HFF-Myc (cell line): ENCODE data around the gene SIMC1.

Experiments
- DNase-seq: peaks from one replicate; pipeline ENCODE4 v3.0.0-alpha.2; 2011; ENCODE audit warnings: low read depth; ENCODE audit errors: extremely low read depth
- H3K4me3 ChIP-seq: replicated peaks from 2 replicates; pipeline ENCODE4 v1.5.1; 2011; ENCODE audit warnings: low read depth, mild to moderate bottlenecking, control low read depth, low read length
- TF ChIP-seq, protein P1 (sequence below): IDR thresholded peaks from 2 replicates; pipeline ENCODE4 v1.5.1; 2012; ENCODE audit warnings: mild to moderate bottlenecking, low read depth, low read length, control low read depth; ENCODE audit errors: missing control alignments

Gene SIMC1

DNA sequence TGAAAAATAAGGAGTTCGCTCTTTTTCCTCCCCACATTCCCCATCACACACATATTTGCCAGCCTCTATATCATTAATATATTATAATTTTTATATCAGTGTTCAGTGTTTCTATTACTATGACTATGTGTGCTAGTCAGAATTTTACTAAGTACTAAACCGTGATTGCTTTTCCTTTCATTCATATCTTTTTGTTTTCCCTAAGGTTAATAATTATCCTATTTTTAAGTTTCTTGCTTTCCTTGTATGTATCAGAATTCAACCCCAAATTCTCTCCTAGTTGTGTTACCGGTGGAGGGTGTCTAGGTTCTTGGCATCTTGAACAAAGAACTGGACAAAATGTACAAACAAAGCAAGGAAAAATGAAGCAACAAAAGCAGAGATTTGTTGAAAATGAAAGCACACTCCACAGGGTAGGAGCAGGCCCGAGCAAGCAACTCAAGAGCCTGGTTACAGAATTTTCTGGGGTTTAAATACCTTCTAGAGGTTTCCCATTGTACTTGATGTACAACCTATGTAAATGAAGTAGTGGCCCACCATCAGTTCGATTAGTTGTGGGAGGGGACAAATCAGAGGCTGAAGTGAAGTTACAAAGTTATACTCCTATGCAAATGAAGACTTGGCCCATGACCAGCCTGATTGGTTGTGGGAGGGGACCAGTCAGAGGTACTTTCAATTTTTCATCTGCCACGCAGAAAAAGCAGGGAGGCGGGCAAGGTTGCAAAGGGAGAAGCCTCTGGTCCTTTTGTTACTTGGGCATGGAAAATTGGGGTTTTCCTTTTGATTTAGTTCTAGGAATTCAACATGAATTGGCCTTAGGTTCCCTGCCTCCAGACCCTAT lies 79.5 kb downstream of the SIMC1 start:
- TF ChIP-seq, protein P1, sequence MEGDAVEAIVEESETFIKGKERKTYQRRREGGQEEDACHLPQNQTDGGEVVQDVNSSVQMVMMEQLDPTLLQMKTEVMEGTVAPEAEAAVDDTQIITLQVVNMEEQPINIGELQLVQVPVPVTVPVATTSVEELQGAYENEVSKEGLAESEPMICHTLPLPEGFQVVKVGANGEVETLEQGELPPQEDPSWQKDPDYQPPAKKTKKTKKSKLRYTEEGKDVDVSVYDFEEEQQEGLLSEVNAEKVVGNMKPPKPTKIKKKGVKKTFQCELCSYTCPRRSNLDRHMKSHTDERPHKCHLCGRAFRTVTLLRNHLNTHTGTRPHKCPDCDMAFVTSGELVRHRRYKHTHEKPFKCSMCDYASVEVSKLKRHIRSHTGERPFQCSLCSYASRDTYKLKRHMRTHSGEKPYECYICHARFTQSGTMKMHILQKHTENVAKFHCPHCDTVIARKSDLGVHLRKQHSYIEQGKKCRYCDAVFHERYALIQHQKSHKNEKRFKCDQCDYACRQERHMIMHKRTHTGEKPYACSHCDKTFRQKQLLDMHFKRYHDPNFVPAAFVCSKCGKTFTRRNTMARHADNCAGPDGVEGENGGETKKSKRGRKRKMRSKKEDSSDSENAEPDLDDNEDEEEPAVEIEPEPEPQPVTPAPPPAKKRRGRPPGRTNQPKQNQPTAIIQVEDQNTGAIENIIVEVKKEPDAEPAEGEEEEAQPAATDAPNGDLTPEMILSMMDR, result no peak
- no peak overlapping the region for H3K4me3 ChIP-seq
- no peak for DNase-seq

DNA sequence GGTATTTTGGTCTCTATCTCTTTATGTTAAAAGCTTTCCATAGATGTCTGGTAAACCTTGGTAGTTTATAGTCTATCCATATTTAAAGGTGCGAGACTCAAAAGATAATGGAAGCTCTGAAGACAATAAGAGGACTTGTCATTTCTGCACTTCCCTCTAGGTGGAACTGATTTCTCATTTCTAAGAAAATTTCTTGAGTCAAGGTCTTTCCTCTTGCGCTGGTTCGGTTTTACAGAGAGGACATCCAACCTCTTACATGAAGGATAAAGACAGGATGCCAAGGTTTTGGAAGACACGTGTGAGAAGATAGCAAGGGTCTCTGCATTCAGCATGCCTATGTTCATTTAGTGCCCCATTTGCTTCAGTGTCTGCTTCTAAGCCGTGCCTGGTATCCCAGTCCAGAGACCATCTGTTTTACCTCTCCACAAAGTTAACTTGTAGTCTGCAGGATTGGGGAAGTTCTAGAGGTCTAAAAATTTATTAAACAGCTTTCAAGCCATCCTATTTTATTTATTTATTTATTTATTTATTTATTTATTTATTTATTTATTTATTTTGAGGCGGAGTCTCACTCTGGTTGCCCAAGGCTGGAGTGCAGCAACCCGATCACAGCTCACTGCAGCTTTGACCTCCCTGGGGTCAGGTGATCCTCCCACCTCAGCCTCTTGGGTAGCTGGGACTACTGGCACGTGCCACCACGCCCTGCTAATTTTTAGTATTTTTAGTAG lies 81.8 kb downstream of the SIMC1 start:
- TF ChIP-seq, protein P1, result no peak
- no peak overlapping the region for H3K4me3 ChIP-seq
- DNase-seq, result no peak

DNA sequence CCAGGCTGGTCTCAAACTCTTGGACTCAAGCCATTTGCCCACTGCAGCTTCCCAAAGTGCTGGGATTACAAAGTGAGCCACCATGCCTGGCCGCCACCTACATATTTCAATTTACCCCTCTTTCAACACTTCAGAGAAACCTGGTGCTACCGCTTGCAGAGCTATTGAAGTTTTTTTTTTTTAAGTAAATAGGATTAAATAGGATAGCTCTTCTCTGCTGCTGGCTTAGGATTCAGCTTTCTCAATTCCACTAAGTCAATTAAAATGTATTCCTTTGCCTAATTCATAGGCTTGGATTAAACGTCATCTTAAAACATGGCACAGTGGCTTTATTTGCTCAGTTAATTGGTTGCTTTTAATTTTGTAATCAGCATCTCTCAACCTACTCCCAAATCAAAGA lies 82.4 kb downstream of the SIMC1 start:
- TF ChIP-seq, protein P1, result no peak
- H3K4me3 ChIP-seq, result no peak overlapping the region
- no peak for DNase-seq

DNA sequence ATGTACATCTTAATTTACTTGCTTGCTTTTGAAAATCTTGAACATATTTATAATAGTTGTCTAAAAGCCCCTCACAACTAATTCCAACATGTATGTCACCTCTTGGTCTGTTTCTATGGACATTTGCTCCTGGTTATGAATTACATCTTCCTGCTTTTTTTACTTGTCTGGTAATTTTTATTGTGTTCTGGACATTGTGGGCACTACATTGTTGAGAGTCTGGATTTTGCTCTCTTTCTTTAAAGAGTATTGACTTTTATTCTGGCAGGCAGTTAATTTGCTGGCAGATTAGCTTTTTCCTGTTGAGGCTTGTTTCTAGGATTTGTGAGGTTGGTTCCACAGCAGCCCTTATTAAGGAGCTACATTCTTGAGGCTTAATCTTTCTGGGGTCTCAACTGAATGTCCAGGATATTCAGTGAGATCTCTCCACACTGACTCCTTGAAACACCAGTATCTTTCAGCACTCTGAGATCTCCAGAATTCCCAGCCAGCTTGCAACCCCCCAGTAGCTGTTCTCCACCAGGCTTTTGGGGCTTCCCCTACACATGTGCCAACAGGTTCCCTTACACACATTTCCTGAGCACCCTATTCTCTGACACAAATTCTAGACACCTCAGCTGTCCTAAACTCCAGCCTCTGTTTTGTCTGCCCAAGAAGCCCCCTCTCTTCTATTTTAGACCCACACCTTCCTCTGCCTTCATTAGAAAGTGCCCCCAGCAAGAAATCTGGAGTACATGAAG lies 96.0 kb downstream of the SIMC1 start:
- no peak overlapping the region for H3K4me3 ChIP-seq
- DNase-seq, result no peak
- TF ChIP-seq, protein P1, result no peak

DNA sequence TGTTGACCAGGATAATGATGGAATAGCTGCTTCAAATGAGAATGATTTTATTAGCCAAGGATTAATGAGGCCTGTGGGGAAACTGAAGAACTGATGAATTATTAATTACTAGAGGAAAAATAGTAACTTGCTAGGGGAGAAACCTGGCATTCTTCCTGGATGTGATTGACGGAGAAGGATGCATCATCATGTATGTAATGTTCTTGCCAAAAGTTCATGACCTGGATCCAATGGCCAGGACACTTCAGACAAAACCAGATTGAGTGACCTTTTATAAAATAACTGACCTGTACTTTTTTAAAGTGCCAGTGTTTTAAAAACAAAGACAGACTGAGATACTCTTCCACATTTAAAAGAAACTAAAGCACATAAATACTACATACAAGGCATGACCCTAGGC lies 99.7 kb downstream of the SIMC1 start:
- DNase-seq, result no peak
- TF ChIP-seq, protein P1, result no peak
- H3K4me3 ChIP-seq, result no peak overlapping the region

DNA sequence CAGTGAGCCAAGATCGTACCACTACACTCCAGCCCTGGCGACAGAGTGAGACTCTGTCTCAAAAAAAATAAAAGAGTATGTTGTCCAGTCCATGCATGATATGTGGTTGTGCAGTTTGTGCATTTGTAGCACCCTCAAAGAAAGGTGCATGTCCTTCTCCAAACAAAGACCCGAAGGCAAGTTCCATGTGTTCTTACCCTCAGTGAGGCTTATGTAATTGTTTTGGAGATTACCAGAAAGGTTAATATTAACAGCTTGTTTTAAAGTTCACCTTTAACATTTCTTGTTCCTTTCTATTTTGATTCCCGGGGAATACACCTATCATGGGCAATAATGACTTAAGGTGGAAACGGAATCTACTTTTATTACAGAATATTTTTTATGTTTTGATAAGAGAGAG lies 101.1 kb downstream of the SIMC1 start:
- H3K4me3 ChIP-seq, result no peak overlapping the region
- TF ChIP-seq, protein P1, result no peak
- no peak for DNase-seq
